ENCODE data around the gene HIP1R.
"Not testable (repeated sequence)": the region's sequence is repeated elsewhere in the genome, so short reads cannot be mapped to it uniquely, and the experiment has no call there.

Gene HIP1R

GRCh38 chr12:122876281-122876680, 41.0 kb downstream of the HIP1R start:
- not testable (repeated sequence) for DNase-seq (ENCODE audit: low read depth)

- DNase-seq (ENCODE audit: low read depth) = no peak
Measured at GRCh38 chr12:122876731-122877130, 41.5 kb downstream of the HIP1R start.

GRCh38 chr12:122878780-122879612, 43.7 kb downstream of the HIP1R start:
- no peak for DNase-seq (ENCODE audit: low read depth)

- no peak for DNase-seq (ENCODE audit: low read depth)
Measured at GRCh38 chr12:122880155-122880667, 45.0 kb downstream of the HIP1R start.

- no peak for DNase-seq (ENCODE audit: low read depth)
Measured at GRCh38 chr12:122880668-122881067, 45.4 kb downstream of the HIP1R start.

- DNase-seq (ENCODE audit: low read depth) = no peak
Measured at GRCh38 chr12:122882908-122883558, 47.8 kb downstream of the HIP1R start.

- no peak for DNase-seq (ENCODE audit: low read depth)
Measured at GRCh38 chr12:122884091-122884826, 49.0 kb downstream of the HIP1R start.

- DNase-seq (ENCODE audit: low read depth) = no peak
Measured at GRCh38 chr12:122884860-122885259, 49.6 kb downstream of the HIP1R start.

GRCh38 chr12:122886161-122886560, 50.9 kb downstream of the HIP1R start:
- no peak for DNase-seq (ENCODE audit: low read depth)

- no peak for DNase-seq (ENCODE audit: low read depth)
Measured at GRCh38 chr12:122886851-122887818, 51.9 kb downstream of the HIP1R start.

GRCh38 chr12:122887819-122888212, 52.6 kb downstream of the HIP1R start:
- DNase-seq (ENCODE audit: low read depth) = no peak

GRCh38 chr12:122888232-122888752, 53.0 kb downstream of the HIP1R start:
- DNase-seq (ENCODE audit: low read depth) = peak; percentile 14

GRCh38 chr12:122889761-122890520, 54.7 kb downstream of the HIP1R start:
- DNase-seq (ENCODE audit: low read depth) = no peak

- no peak for DNase-seq (ENCODE audit: low read depth)
Measured at GRCh38 chr12:122891661-122892525, 56.6 kb downstream of the HIP1R start.

- DNase-seq (ENCODE audit: low read depth) = not testable (repeated sequence)
Measured at GRCh38 chr12:122892724-122893123, 57.5 kb downstream of the HIP1R start.

GRCh38 chr12:122893208-122894153, 58.2 kb downstream of the HIP1R start:
- no peak for DNase-seq (ENCODE audit: low read depth)

- DNase-seq (ENCODE audit: low read depth) = no peak
Measured at GRCh38 chr12:122894193-122895121, 59.2 kb downstream of the HIP1R start.

Measured in activated T-helper 1 cell treated with Interleukin-2 at 50 U/mL for 16 hours (primary cell).